ENCODE data around the gene CPB1.
"Not testable (repeated sequence)": the region's sequence is repeated elsewhere in the genome, so short reads cannot be mapped to it uniquely, and the experiment has no call there.

Gene CPB1

GRCh38 chr3:148827585-148827984 is at the start of gene CPB1:
Gene CPB1, plus strand, starts transcription at chr3:148827811. Its CDS starts 13 bp downstream, at chr3:148827824.
- no peak for DNase-seq

- no peak for DNase-seq
These were observed 48.7 kb upstream of the CPB1 start for GRCh38 chr3:148778926-148779325.

GRCh38 chr3:148785026-148785425 is 42.6 kb upstream of the CPB1 start:
- not testable (repeated sequence) for DNase-seq

- DNase-seq: not testable (repeated sequence)
These were observed 41.5 kb upstream of the CPB1 start for GRCh38 chr3:148786159-148786558.

GRCh38 chr3:148789146-148789545 is 38.5 kb upstream of the CPB1 start:
- DNase-seq: no peak

- no peak for DNase-seq
These were observed 37.7 kb upstream of the CPB1 start for GRCh38 chr3:148789906-148790305.

- DNase-seq: no peak
These were observed 37.2 kb upstream of the CPB1 start for GRCh38 chr3:148790370-148790769.

- no peak for DNase-seq
These were observed 36.5 kb upstream of the CPB1 start for GRCh38 chr3:148790851-148791735.

GRCh38 chr3:148791920-148792319 is 35.7 kb upstream of the CPB1 start:
- no peak for DNase-seq

GRCh38 chr3:148792516-148792915 is 35.1 kb upstream of the CPB1 start:
- DNase-seq: no peak

- DNase-seq: no peak
These were observed 30.8 kb upstream of the CPB1 start for GRCh38 chr3:148796799-148797198.

GRCh38 chr3:148797795-148798194 is 29.8 kb upstream of the CPB1 start:
- DNase-seq: no peak

- no peak for DNase-seq
These were observed 27.2 kb upstream of the CPB1 start for GRCh38 chr3:148800414-148800813.

GRCh38 chr3:148809835-148810234 is 17.8 kb upstream of the CPB1 start:
- no peak for DNase-seq

- DNase-seq: no peak
These were observed 12.1 kb upstream of the CPB1 start for GRCh38 chr3:148815316-148816110.

GRCh38 chr3:148816427-148816826 is 11.2 kb upstream of the CPB1 start:
- DNase-seq: no peak

GRCh38 chr3:148816981-148817525 is 10.6 kb upstream of the CPB1 start:
- no peak for DNase-seq

- DNase-seq: no peak
These were observed 7.0 kb upstream of the CPB1 start for GRCh38 chr3:148820361-148821245.

- no peak for DNase-seq
These were observed 4.6 kb upstream of the CPB1 start for GRCh38 chr3:148823026-148823425.

- no peak for DNase-seq
These were observed 2.1 kb upstream of the CPB1 start for GRCh38 chr3:148825476-148825875.

- no peak for DNase-seq
These were observed 602 bp downstream of the CPB1 start for GRCh38 chr3:148828136-148828690.

GRCh38 chr3:148829926-148830325 is 2.3 kb downstream of the CPB1 start:
- DNase-seq: no peak
